ENCODE data around the gene MYEF2.

The MYEF2 gene

DNA sequence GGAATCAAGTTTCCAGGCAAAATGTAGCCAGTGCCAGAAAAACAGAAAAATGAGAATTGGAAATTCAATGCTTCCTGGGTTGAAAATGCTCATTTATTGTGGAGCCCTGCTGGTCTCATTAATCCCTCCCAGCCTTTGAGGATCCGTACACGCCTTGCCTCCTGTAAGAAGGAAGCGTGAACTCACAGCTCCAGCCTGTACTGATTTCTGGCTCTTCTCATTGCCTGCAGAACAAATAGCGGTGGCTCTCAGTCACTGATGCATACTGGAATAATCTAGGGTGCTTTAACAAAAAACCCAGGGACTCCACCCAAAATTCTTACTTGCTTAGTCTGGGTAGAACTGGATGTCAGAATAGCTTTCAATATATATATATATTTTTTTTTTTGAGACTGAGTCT, 86.6 kb downstream of the MYEF2 start:
- TF ChIP-seq, protein P1, sequence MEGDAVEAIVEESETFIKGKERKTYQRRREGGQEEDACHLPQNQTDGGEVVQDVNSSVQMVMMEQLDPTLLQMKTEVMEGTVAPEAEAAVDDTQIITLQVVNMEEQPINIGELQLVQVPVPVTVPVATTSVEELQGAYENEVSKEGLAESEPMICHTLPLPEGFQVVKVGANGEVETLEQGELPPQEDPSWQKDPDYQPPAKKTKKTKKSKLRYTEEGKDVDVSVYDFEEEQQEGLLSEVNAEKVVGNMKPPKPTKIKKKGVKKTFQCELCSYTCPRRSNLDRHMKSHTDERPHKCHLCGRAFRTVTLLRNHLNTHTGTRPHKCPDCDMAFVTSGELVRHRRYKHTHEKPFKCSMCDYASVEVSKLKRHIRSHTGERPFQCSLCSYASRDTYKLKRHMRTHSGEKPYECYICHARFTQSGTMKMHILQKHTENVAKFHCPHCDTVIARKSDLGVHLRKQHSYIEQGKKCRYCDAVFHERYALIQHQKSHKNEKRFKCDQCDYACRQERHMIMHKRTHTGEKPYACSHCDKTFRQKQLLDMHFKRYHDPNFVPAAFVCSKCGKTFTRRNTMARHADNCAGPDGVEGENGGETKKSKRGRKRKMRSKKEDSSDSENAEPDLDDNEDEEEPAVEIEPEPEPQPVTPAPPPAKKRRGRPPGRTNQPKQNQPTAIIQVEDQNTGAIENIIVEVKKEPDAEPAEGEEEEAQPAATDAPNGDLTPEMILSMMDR (IDR thresholded peaks at IDR 0.05; ENCODE audit: insufficient read depth, missing control alignments): no peak
- no peak for FAIRE-seq
- DNase-seq (ENCODE audit: insufficient read length, low spot score): no peak

DNA sequence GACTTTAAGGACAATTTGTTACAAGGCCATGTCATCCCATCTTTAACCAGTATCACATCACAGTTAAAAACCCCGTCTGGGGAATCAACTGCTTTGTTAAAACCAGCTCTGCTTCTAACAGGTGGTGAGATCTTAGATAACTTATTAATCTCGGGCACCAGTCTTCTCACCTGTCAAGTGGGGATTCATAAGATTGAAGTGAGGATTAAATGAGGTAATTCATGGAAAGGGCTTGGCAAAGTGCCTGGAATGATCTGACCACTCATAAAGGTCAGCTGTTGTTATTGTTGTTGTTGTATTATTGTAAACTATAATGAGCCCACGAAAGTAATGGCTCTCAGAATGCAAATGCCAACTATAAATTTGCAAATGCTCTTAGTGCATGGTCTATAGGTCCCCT, 87.4 kb downstream of the MYEF2 start:
- TF ChIP-seq, protein P1 (IDR thresholded peaks at IDR 0.05; ENCODE audit: insufficient read depth, missing control alignments): no peak

DNA sequence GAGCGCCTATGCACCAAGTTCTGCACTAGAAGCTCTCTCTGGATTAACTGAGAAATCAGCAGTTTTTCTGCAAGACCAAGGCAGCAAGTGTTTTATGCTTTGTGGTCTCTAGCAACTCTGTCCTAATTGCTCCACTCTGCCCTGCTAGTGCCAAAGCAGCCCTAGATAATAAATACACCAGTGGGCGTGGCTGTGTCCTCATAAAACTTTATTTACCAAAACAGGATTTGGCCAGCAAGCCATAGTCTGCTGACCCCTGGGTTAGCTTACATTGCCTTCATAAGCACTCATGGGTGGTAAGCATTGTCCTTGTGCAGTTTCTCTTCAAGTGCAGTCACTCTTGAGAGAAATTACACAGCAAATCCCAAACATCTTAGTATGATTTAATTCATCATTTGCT, 88.0 kb downstream of the MYEF2 start:
- TF ChIP-seq, protein P1 (IDR thresholded peaks at IDR 0.05; ENCODE audit: insufficient read depth, missing control alignments): no peak
- no peak for DNase-seq (ENCODE audit: insufficient read length, low spot score)
- FAIRE-seq: no peak

More for the DNA sequence above, 87.4 kb downstream of the MYEF2 start:
- DNase-seq (ENCODE audit: insufficient read length, low spot score) (no peak), FAIRE-seq (no peak)

DNA sequence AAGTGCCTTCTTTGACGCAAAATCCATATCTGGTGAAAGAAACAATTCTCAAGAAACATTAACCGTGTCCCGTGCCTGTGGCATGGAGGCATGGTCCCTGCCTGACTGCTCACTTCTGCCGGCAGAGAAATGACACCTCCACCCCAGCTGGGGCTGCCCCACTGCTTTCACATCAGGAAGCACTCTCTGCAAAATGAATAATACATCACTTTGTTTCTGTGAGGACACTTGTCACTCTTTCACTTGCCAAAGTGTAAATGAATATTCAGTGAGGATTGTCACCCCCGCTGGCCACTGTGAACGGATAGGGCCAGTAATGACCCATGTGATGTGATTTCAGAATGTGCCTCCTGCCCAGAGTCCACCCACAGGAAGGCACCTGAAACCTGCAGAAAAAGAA, 88.4 kb downstream of the MYEF2 start:
- TF ChIP-seq, protein P1 (IDR thresholded peaks at IDR 0.05; ENCODE audit: insufficient read depth, missing control alignments): no peak
- FAIRE-seq (no peak), DNase-seq (ENCODE audit: insufficient read length, low spot score) (no peak)

DNA sequence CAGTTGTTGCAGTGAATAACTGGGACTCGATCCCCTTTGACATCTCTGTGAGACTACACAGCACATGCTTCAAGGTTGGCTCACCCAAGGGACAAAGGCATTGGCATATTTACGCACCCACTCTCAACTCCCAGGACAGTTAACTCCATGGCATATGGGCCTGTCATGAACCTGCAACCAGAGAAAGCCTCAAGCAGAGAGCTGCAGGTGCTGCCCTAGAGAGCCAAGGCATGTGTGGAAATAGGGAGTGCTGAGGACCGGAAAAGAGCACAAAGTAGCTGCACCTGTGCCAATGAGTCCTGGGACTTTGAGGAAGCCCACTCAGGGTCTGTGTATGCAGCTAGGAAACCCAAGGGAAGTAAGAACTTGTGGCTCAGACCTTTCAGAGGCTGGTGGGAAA, 90.3 kb downstream of the MYEF2 start:
- TF ChIP-seq, protein P1 (IDR thresholded peaks at IDR 0.05; ENCODE audit: insufficient read depth, missing control alignments): no peak
- DNase-seq (ENCODE audit: insufficient read length, low spot score) (no peak), FAIRE-seq (no peak)

DNA sequence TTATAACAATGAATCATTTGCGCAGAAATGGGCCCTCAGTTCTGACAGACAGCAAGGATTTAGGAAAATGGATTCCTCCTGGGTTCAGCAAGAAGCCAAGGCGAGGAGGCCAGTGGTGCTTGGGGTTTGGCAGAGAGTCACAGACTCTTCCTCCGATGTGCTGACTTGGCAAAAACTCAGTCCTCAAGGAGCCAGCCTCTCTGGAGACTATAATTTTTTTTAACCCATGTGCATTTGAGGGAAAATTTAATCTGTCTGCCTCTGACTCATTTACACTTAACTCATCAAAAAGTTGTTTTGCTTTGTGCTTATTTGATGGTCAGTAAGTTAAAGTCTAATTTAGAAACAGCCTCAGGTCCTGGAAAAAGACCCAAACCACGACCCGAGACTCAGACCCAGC, 91.5 kb downstream of the MYEF2 start:
- TF ChIP-seq, protein P1 (IDR thresholded peaks at IDR 0.05; ENCODE audit: insufficient read depth, missing control alignments): no peak
- no peak for DNase-seq (ENCODE audit: insufficient read length, low spot score)
- FAIRE-seq: no peak

DNA sequence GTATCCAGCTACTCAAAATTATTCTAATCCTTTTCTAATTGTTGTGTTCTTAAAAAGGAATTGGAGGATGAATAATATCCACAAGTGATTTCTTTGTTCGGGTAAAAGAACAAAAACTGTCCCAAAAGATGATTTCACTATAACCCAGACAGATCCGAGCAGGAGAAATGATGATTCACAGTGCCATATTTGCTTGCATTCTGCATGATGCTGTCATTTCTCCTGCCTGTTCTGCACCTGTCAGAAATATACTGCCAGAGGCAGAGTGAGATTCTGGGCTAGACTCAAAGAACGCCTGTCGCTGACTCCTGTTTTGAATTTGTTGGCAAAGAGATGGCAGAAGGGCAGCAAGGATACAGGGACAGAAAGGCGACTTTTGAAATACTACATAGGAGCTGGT, 92.0 kb downstream of the MYEF2 start:
- no peak for DNase-seq (ENCODE audit: insufficient read length, low spot score)
- FAIRE-seq: no peak

More for the DNA sequence above, 92.0 kb downstream of the MYEF2 start:
- TF ChIP-seq, protein P1 (IDR thresholded peaks at IDR 0.05; ENCODE audit: insufficient read depth, missing control alignments): no peak
